ENCODE results near the gene AP5S1. TPM values are rescaled to one million over a fixed set of nuclear protein-coding genes. Genes with fewer than 3 reads are reported as not detected.

AP5S1 gene
- total and polyA plus RNA-seq, 9 of the 15 experiments (the other 6 are each of a cell fraction or from before 2014, with no cell fraction given): 2.6 to 8.8 (median 4.4) TPM

GRCh38 chr20:3784216-3784853 is 36.0 kb upstream of the AP5S1 start (continued):
- TF ChIP-seq ZNF407 (IDR thresholded peaks at IDR 0.05; ENCODE audit: low read depth) (no peak), DEAF1 (CRISPR knock-in tag; IDR thresholded peaks at IDR 0.05) (no peak), NCOA1 (IDR thresholded peaks at IDR 0.05; ENCODE audit: low read depth) (no peak), FOXP4 (CRISPR knock-in tag; IDR thresholded peaks at IDR 0.05; ENCODE audit: borderline replicate concordance) (no peak), XRCC4 (IDR thresholded peaks at IDR 0.05; ENCODE audit: extremely low read depth, insufficient read depth, insufficient read length) (no peak)

Data from K562 (cell line).